Aortic smooth muscle cell (primary cell): ENCODE data around the gene ITPR3. TPM values are rescaled to one million over a fixed set of nuclear protein-coding genes. Genes with fewer than 3 reads are reported as not detected.

Experiments
- total RNA-seq: library from RNA; depleted of rRNA; stranded (reverse); fragments of >200 nt; gene quantifications from 2 replicates; pipeline ENCODE4 v1.2.3, GENCODE V29; 2014

Gene ITPR3
- 27.5 and 28.9 TPM in 2 replicates for total RNA-seq

GRCh38 chr6:33620856-33621710 lies at the start of gene ITPR3:
ITPR3 (plus strand) TSS chr6:33621322; CDS start chr6:33621603, 281 bp downstream.

GRCh38 chr6:33579828-33580714 lies 41.1 kb upstream of the ITPR3 start, which contains the start of gene BAK1:
BAK1 (minus strand) TSS chr6:33580276; CDS start chr6:33577604, 2,672 bp downstream.

GRCh38 chr6:33711140-33712129 lies 90.3 kb downstream of the ITPR3 start, which contains the start of gene UQCC2:
UQCC2 (minus strand) TSS chr6:33711700; CDS start chr6:33711686, 14 bp downstream.

Other genes starting within 250 kb of the ITPR3 start
- 10.3 and 18.8 TPM in 2 replicates for gene KIFC1, start 229.5 kb upstream of the ITPR3 start, total RNA-seq
- gene PHF1, start 210.3 kb upstream of the ITPR3 start, total RNA-seq, result 20.1 and 21.9 TPM in 2 replicates
- 133 and 181 TPM in 2 replicates for gene CUTA, start 203.2 kb upstream of the ITPR3 start, total RNA-seq
- gene SYNGAP1, start 201.3 kb upstream of the ITPR3 start, total RNA-seq, result 2.4 and 4.4 TPM in 2 replicates
- 4.4 and 4.8 TPM in 2 replicates for gene ZBTB9, start 166.7 kb upstream of the ITPR3 start, total RNA-seq
- gene BAK1, start 41.0 kb upstream of the ITPR3 start, total RNA-seq, result 10.8 and 12.6 TPM in 2 replicates
- gene UQCC2, start 90.4 kb downstream of the ITPR3 start, total RNA-seq, result 31.6 and 34.9 TPM in 2 replicates
- 0.12 TPM in 1 of 2 replicates, not detected in the other for gene IP6K3, start 125.6 kb downstream of the ITPR3 start, total RNA-seq
- gene LEMD2, start 167.8 kb downstream of the ITPR3 start, total RNA-seq, result 40.3 and 40.4 TPM in 2 replicates
- not detected in 2 replicates for gene MLN, start 182.7 kb downstream of the ITPR3 start, total RNA-seq